Measurements from ENCODE around the gene ANKS1B.

DNA sequence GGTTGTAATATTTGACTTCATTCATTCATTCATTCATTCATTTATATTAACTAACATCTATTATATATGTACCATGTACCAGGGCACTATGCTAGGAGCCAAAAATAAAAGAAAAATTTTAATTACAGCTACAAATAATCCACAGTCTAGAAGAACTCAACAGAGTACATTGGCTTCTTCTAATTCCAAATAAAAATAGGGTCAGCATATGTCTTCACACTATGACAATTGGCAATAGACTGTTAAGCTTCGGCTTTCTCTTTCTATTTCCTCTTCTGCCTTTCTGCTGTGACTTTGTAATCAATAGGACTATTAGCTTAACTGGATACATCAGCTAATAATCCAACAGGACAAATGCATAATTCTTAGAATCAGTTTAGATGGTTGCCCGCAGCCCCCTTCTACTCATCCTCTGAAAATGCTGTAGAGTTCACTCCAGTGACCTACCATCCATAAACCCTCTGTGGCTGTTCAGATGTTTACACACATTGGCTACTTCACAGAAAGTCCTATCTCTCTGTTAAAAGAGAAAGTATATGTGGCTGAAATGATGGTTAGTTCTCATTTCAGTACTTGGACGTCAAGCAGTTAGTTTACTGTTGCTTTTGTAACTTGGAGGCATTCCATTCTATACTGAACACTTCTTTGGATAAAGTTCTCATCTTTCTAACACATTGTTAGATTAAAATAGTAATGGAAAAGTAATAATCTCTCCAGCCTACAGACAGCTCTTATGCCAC is 782.7 kb downstream of the ANKS1B start:
- TF ChIP-seq CREM (CRISPR knock-in tag; IDR thresholded peaks at IDR 0.05), result no peak
- TF ChIP-seq, protein P1, sequence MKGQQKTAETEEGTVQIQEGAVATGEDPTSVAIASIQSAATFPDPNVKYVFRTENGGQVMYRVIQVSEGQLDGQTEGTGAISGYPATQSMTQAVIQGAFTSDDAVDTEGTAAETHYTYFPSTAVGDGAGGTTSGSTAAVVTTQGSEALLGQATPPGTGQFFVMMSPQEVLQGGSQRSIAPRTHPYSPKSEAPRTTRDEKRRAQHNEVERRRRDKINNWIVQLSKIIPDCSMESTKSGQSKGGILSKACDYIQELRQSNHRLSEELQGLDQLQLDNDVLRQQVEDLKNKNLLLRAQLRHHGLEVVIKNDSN (CRISPR knock-in tag; IDR thresholded peaks at IDR 0.05), result no peak
- TF ChIP-seq, protein P2, sequence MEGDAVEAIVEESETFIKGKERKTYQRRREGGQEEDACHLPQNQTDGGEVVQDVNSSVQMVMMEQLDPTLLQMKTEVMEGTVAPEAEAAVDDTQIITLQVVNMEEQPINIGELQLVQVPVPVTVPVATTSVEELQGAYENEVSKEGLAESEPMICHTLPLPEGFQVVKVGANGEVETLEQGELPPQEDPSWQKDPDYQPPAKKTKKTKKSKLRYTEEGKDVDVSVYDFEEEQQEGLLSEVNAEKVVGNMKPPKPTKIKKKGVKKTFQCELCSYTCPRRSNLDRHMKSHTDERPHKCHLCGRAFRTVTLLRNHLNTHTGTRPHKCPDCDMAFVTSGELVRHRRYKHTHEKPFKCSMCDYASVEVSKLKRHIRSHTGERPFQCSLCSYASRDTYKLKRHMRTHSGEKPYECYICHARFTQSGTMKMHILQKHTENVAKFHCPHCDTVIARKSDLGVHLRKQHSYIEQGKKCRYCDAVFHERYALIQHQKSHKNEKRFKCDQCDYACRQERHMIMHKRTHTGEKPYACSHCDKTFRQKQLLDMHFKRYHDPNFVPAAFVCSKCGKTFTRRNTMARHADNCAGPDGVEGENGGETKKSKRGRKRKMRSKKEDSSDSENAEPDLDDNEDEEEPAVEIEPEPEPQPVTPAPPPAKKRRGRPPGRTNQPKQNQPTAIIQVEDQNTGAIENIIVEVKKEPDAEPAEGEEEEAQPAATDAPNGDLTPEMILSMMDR (IDR thresholded peaks at IDR 0.05), result no peak
- TF ChIP-seq ATF1 (CRISPR knock-in tag; IDR thresholded peaks at IDR 0.05), result no peak
- no peak for TF ChIP-seq ZNF232 (CRISPR knock-in tag; IDR thresholded peaks at IDR 0.05)
- TF ChIP-seq, protein P3, sequence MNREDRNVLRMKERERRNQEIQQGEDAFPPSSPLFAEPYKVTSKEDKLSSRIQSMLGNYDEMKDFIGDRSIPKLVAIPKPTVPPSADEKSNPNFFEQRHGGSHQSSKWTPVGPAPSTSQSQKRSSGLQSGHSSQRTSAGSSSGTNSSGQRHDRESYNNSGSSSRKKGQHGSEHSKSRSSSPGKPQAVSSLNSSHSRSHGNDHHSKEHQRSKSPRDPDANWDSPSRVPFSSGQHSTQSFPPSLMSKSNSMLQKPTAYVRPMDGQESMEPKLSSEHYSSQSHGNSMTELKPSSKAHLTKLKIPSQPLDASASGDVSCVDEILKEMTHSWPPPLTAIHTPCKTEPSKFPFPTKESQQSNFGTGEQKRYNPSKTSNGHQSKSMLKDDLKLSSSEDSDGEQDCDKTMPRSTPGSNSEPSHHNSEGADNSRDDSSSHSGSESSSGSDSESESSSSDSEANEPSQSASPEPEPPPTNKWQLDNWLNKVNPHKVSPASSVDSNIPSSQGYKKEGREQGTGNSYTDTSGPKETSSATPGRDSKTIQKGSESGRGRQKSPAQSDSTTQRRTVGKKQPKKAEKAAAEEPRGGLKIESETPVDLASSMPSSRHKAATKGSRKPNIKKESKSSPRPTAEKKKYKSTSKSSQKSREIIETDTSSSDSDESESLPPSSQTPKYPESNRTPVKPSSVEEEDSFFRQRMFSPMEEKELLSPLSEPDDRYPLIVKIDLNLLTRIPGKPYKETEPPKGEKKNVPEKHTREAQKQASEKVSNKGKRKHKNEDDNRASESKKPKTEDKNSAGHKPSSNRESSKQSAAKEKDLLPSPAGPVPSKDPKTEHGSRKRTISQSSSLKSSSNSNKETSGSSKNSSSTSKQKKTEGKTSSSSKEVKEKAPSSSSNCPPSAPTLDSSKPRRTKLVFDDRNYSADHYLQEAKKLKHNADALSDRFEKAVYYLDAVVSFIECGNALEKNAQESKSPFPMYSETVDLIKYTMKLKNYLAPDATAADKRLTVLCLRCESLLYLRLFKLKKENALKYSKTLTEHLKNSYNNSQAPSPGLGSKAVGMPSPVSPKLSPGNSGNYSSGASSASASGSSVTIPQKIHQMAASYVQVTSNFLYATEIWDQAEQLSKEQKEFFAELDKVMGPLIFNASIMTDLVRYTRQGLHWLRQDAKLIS (CRISPR knock-in tag; IDR thresholded peaks at IDR 0.05; ENCODE audit: borderline replicate concordance), result no peak
- no peak for TF ChIP-seq RELA (CRISPR knock-in tag; IDR thresholded peaks at IDR 0.05; ENCODE audit: borderline replicate concordance)
- TF ChIP-seq ELF4 (CRISPR knock-in tag; IDR thresholded peaks at IDR 0.05; ENCODE audit: low read depth), result no peak
